ENCODE results near the gene GCNA. TPM values are rescaled to one million over a fixed set of nuclear protein-coding genes. Genes with fewer than 3 reads are reported as not detected.

GCNA gene
- total and polyA plus RNA-seq, 2 experiments from 2014 or later = 1.2 to 1.5 TPM

GRCh38 chrX:71637848-71638247 is 59.6 kb downstream of the GCNA start:
- Histone ChIP-seq H4K20me1 (replicated peaks; ENCODE audit: insufficient read depth) (no peaks in the 10 kb centered on the region), H3K4me3 (no peak overlapping the region), H3K9me2 (ENCODE audit: insufficient read depth) (no peaks in the 10 kb centered on the region), H3K79me2 (replicated peaks; ENCODE audit: insufficient read depth) (no peaks in the 10 kb centered on the region), H3K27ac (ENCODE audit: low read depth) (no peak overlapping the region), H3K27me3 (ENCODE audit: insufficient read depth) (no peaks in the 10 kb centered on the region), H2AFZ (no peak overlapping the region), H3K4me1 (ENCODE audit: insufficient read depth) (no peaks in the 10 kb centered on the region), H3K4me2 (no peak overlapping the region), H3F3A (replicated peaks; ENCODE audit: low read depth) (no peaks in the 10 kb centered on the region), H3K36me3 (ENCODE audit: insufficient read depth) (no peaks in the 10 kb centered on the region)
- no peak overlapping the region for H3K27ac Mint-ChIP-seq
- H3K4me1 Mint-ChIP-seq = no peaks in the 10 kb centered on the region
- TF ChIP-seq, protein P1, sequence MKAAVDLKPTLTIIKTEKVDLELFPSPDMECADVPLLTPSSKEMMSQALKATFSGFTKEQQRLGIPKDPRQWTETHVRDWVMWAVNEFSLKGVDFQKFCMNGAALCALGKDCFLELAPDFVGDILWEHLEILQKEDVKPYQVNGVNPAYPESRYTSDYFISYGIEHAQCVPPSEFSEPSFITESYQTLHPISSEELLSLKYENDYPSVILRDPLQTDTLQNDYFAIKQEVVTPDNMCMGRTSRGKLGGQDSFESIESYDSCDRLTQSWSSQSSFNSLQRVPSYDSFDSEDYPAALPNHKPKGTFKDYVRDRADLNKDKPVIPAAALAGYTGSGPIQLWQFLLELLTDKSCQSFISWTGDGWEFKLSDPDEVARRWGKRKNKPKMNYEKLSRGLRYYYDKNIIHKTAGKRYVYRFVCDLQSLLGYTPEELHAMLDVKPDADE (IDR thresholded peaks at IDR 0.05) = no peak
- TF ChIP-seq POLR2AphosphoS5 (IDR thresholded peaks at IDR 0.05; ENCODE audit: low read depth) (no peak), JUNB (IDR thresholded peaks at IDR 0.05; ENCODE audit: unreplicated experiment) (no peak), NANOG (IDR thresholded peaks at IDR 0.05; ENCODE audit: borderline replicate concordance) (no peak), CTCF (conservative IDR thresholded peaks at IDR 0.05; ENCODE audit: low read depth in 2 of 2) (no peak), CREB1 (CRISPR knock-in tag; IDR thresholded peaks at IDR 0.05; ENCODE audit: low read depth) (no peak), STAT1 (IDR thresholded peaks at IDR 0.05; ENCODE audit: unreplicated experiment) (no peak)
- TF ChIP-seq, protein P2, sequence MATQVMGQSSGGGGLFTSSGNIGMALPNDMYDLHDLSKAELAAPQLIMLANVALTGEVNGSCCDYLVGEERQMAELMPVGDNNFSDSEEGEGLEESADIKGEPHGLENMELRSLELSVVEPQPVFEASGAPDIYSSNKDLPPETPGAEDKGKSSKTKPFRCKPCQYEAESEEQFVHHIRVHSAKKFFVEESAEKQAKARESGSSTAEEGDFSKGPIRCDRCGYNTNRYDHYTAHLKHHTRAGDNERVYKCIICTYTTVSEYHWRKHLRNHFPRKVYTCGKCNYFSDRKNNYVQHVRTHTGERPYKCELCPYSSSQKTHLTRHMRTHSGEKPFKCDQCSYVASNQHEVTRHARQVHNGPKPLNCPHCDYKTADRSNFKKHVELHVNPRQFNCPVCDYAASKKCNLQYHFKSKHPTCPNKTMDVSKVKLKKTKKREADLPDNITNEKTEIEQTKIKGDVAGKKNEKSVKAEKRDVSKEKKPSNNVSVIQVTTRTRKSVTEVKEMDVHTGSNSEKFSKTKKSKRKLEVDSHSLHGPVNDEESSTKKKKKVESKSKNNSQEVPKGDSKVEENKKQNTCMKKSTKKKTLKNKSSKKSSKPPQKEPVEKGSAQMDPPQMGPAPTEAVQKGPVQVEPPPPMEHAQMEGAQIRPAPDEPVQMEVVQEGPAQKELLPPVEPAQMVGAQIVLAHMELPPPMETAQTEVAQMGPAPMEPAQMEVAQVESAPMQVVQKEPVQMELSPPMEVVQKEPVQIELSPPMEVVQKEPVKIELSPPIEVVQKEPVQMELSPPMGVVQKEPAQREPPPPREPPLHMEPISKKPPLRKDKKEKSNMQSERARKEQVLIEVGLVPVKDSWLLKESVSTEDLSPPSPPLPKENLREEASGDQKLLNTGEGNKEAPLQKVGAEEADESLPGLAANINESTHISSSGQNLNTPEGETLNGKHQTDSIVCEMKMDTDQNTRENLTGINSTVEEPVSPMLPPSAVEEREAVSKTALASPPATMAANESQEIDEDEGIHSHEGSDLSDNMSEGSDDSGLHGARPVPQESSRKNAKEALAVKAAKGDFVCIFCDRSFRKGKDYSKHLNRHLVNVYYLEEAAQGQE (IDR thresholded peaks at IDR 0.05; ENCODE audit: unreplicated experiment) = no peak
- TF ChIP-seq, protein P3, sequence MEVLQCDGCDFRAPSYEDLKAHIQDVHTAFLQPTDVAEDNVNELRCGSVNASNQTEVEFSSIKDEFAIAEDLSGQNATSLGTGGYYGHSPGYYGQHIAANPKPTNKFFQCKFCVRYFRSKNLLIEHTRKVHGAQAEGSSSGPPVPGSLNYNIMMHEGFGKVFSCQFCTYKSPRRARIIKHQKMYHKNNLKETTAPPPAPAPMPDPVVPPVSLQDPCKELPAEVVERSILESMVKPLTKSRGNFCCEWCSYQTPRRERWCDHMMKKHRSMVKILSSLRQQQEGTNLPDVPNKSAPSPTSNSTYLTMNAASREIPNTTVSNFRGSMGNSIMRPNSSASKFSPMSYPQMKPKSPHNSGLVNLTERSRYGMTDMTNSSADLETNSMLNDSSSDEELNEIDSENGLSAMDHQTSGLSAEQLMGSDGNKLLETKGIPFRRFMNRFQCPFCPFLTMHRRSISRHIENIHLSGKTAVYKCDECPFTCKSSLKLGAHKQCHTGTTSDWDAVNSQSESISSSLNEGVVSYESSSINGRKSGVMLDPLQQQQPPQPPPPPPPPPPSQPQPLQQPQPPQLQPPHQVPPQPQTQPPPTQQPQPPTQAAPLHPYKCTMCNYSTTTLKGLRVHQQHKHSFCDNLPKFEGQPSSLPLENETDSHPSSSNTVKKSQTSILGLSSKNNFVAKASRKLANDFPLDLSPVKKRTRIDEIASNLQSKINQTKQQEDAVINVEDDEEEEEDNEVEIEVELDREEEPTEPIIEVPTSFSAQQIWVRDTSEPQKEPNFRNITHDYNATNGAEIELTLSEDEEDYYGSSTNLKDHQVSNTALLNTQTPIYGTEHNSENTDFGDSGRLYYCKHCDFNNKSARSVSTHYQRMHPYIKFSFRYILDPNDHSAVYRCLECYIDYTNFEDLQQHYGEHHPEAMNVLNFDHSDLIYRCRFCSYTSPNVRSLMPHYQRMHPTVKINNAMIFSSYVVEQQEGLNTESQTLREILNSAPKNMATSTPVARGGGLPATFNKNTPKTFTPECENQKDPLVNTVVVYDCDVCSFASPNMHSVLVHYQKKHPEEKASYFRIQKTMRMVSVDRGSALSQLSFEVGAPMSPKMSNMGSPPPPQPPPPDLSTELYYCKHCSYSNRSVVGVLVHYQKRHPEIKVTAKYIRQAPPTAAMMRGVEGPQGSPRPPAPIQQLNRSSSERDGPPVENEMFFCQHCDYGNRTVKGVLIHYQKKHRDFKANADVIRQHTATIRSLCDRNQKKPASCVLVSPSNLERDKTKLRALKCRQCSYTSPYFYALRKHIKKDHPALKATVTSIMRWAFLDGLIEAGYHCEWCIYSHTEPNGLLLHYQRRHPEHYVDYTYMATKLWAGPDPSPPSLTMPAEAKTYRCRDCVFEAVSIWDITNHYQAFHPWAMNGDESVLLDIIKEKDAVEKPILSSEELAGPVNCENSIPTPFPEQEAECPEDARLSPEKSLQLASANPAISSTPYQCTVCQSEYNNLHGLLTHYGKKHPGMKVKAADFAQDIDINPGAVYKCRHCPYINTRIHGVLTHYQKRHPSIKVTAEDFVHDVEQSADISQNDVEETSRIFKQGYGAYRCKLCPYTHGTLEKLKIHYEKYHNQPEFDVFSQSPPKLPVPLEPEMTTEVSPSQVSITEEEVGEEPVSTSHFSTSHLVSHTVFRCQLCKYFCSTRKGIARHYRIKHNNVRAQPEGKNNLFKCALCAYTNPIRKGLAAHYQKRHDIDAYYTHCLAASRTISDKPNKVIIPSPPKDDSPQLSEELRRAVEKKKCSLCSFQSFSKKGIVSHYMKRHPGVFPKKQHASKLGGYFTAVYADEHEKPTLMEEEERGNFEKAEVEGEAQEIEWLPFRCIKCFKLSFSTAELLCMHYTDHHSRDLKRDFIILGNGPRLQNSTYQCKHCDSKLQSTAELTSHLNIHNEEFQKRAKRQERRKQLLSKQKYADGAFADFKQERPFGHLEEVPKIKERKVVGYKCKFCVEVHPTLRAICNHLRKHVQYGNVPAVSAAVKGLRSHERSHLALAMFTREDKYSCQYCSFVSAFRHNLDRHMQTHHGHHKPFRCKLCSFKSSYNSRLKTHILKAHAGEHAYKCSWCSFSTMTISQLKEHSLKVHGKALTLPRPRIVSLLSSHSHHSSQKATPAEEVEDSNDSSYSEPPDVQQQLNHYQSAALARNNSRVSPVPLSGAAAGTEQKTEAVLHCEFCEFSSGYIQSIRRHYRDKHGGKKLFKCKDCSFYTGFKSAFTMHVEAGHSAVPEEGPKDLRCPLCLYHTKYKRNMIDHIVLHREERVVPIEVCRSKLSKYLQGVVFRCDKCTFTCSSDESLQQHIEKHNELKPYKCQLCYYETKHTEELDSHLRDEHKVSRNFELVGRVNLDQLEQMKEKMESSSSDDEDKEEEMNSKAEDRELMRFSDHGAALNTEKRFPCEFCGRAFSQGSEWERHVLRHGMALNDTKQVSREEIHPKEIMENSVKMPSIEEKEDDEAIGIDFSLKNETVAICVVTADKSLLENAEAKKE (CRISPR knock-in tag; IDR thresholded peaks at IDR 0.05) = no peak
- peaks cover 2% of the 10 kb centered on the region for H3K27me3 Mint-ChIP-seq (ENCODE audit: insufficient read depth, low read depth, poor library complexity)
- no peak for DNase-seq (ENCODE audit: low spot score)
- ATAC-seq = no peak
- H3K36me3 Mint-ChIP-seq (ENCODE audit: low read depth) = no peaks in the 10 kb centered on the region
- H3K9me3 Mint-ChIP-seq = no peaks in the 10 kb centered on the region
- H3K4me3 Mint-ChIP-seq = no peak overlapping the region

All from GM23338 (cell line).